ENCODE data around the gene DUOX1. TPM values are rescaled to one million over a fixed set of nuclear protein-coding genes. Genes with fewer than 3 reads are reported as not detected.
A peak's percentile ranks its signal among the peaks of the same experiment; 100 is the strongest.
"Not testable (repeated sequence)": the region's sequence is repeated elsewhere in the genome, so short reads cannot be mapped to it uniquely, and the experiment has no call there.

DUOX1 gene
- total RNA-seq, 1 experiment from 2014 or later = 0.17 TPM

- DNase-seq (ENCODE audit: low read depth) = peak; percentile 90
Measured at GRCh38 chr15:45121706-45122417, 7.9 kb upstream of the DUOX1 start.

- no peak for DNase-seq (ENCODE audit: low read depth)
Measured at GRCh38 chr15:45122719-45123118, 7.1 kb upstream of the DUOX1 start.

GRCh38 chr15:45123397-45123796, 6.4 kb upstream of the DUOX1 start:
- DNase-seq (ENCODE audit: low read depth) = no peak

- no peak for DNase-seq (ENCODE audit: low read depth)
Measured at GRCh38 chr15:45126535-45127158, 3.1 kb upstream of the DUOX1 start.

- no peak for DNase-seq (ENCODE audit: low read depth)
Measured at GRCh38 chr15:45128971-45129639, 689 bp upstream of the DUOX1 start.

- DNase-seq (ENCODE audit: low read depth) = no peak
Measured at GRCh38 chr15:45130291-45131000, 652 bp downstream of the DUOX1 start.

GRCh38 chr15:45131510-45131909, 1.7 kb downstream of the DUOX1 start:
- DNase-seq (ENCODE audit: low read depth) = no peak

GRCh38 chr15:45132844-45133560, 3.2 kb downstream of the DUOX1 start:
- DNase-seq (ENCODE audit: low read depth) = no peak

- DNase-seq (ENCODE audit: low read depth) = no peak
Measured at GRCh38 chr15:45133561-45133920, 3.7 kb downstream of the DUOX1 start.

- no peak for DNase-seq (ENCODE audit: low read depth)
Measured at GRCh38 chr15:45134046-45134445, 4.3 kb downstream of the DUOX1 start.

- DNase-seq (ENCODE audit: low read depth) = peak; percentile 46
Measured at GRCh38 chr15:45134682-45135604, 5.1 kb downstream of the DUOX1 start.

GRCh38 chr15:45135705-45136377, 6.0 kb downstream of the DUOX1 start:
- DNase-seq (ENCODE audit: low read depth) = not testable (repeated sequence)

- no peak for DNase-seq (ENCODE audit: low read depth)
Measured at GRCh38 chr15:45136378-45136764, 6.6 kb downstream of the DUOX1 start.

GRCh38 chr15:45137703-45138102, 7.9 kb downstream of the DUOX1 start:
- no peak for DNase-seq (ENCODE audit: low read depth)

- no peak for DNase-seq (ENCODE audit: low read depth)
Measured at GRCh38 chr15:45138814-45139765, 9.3 kb downstream of the DUOX1 start.

GRCh38 chr15:45139770-45140169, 10.0 kb downstream of the DUOX1 start:
- DNase-seq (ENCODE audit: low read depth) = no peak

- no peak for DNase-seq (ENCODE audit: low read depth)
Measured at GRCh38 chr15:45140557-45141250, 10.9 kb downstream of the DUOX1 start.

GRCh38 chr15:45141386-45141785, 11.6 kb downstream of the DUOX1 start:
- no peak for DNase-seq (ENCODE audit: low read depth)
